NCI-H226 (cell line): ENCODE measurements around the gene IL4R.

ENCODE experiments used
- DNase-seq: peaks from one replicate; pipeline ENCODE4 v3.0.0-alpha.2; 2015

The IL4R gene

DNA sequence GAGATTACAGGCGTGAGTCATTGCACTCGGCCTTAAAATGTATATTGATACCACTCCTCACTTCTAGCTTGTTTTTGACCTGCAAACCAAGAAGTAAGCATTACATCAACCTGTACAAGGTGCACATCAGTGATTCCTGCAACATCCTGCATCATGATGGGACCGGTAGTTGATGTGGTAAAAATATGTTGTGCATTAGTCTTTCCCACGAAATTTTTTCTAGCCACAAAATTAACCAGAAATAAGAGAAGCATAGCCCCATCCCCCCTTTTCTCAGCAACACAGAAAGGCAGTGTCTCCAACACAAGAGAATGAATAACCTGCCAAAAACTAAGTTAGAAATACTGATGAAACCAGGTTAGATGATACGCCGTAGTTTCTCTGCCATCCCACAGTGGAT lies 24.1 kb upstream of the IL4R start:
- DNase-seq = no peak

GRCh38 chr16:27290562-27290961 lies 23.2 kb upstream of the IL4R start:
- no peak for DNase-seq

GRCh38 chr16:27291106-27291505 lies 22.7 kb upstream of the IL4R start:
- DNase-seq = no peak

DNA sequence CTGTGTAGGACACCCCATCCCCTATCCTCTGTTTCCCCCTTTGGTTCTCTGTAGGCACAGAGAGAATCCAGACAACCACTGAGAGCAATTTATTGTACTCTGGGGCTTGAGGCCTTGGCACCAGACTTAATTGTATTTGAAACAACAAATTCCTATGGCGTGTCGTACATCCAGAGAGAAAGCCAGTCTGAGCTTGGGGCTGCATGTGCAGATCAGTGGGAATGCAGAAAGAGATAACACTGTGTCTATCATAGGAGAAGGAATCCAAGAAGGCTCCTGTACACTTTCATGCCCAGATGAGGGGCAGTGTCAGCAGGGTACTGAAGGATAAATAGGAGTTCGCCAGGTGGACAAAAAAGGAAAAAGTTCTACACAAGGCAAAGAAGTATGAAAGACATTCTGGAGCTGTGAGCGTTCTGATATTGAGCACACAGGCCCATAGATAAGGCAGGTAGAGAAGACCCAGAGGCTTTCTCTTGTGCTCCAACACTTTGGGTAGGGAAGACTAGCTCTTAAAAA lies 22.0 kb upstream of the IL4R start:
- DNase-seq = no peak

- no peak for DNase-seq
Measured at GRCh38 chr16:27293343-27293742, 20.4 kb upstream of the IL4R start.

DNA sequence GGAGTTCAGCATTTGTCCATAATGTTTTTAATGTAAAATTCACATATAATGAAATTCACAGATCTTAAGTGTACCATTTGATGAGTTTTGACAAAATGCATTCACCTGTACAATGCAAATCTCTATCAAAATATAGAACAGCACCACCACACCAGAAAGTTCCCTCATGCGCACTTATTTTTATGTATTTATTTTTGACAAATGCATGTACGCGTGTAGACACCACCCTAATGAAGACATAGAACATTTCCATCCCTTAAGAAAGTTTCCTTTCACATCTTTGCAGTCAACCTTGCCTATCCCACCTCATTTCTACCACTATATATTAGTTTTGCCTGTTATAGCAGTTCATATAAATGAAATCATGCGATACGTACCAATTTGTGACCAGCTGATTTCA lies 15.6 kb upstream of the IL4R start:
- no peak for DNase-seq

GRCh38 chr16:27301236-27301861 lies 12.4 kb upstream of the IL4R start:
- DNase-seq = no peak

DNA sequence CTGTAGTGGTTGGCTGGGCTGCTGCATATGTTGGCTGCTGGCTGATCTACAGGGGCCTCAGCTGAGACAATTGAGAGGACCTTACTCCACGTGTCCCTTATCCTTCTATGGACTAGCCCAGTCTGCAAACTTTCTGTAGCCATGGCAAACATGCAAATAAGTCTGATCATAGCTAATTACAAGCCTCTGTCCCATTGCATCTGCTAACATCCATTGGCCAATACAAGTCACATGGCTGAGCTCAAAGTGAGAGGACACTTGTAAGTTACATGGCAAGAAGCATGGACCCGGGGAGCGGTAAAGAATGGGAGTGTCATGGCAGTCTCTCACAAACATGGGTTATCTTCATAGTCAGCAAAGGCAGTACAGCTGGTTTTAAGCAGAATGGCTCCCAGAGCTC lies 11.6 kb upstream of the IL4R start:
- DNase-seq = no peak

DNA sequence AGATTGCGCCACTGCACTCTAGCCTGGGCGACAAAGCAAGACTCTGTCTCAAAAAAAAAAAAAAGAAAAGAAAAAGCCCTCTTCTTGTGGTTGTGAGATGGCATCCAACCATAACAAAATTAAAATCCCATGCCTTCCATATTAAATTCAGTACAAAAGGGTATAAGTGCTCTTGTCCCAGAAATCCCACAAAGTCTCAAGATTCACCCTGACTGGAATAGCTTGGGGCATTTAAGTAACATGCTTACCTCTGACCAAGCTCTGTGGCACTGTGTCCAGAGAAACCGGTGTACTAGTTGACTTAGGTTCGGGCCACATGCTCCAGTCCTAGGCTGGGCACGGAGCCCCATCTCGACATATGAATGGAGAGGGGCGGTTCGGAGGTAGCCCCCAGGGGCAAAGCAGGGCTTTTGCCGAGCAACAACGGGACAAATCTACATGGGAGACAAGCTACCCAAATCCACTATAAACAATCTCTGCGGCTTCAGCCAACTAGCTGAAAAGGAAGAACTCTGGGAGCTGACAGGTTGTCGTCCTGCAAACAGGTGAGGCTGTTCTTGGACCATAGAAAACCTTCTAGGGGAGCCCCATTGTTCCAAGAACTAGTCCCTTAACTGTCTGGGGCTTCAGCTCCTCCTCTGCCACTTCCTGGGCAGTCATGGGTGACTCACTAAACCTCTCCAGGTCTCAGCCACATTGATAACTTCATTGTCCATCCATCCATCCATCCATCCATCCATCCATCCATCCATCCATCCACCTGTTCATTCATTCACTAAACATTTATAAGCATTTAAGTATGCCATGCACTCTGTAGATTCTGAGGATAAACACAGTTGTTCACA lies 10.3 kb upstream of the IL4R start:
- no peak for DNase-seq

DNA sequence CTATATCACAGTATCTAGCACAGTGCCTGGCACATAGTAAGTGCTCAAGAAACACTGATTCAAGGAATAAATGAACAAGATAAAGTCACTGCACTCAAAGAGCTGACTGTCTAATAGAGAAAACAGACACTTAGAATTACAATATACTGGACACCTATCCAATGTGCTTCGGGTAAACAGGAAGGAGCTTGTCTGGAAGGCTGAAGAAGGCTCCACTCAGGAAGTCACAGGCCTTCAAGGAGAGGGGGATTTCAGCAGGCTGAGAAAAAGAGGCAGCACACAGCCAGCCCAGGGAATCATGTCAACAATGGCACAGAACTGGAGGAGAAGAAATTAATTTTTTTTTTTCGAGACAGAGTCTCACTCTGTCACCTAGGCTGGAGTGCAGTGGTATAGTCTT lies 9.7 kb upstream of the IL4R start:
- no peak for DNase-seq

DNA sequence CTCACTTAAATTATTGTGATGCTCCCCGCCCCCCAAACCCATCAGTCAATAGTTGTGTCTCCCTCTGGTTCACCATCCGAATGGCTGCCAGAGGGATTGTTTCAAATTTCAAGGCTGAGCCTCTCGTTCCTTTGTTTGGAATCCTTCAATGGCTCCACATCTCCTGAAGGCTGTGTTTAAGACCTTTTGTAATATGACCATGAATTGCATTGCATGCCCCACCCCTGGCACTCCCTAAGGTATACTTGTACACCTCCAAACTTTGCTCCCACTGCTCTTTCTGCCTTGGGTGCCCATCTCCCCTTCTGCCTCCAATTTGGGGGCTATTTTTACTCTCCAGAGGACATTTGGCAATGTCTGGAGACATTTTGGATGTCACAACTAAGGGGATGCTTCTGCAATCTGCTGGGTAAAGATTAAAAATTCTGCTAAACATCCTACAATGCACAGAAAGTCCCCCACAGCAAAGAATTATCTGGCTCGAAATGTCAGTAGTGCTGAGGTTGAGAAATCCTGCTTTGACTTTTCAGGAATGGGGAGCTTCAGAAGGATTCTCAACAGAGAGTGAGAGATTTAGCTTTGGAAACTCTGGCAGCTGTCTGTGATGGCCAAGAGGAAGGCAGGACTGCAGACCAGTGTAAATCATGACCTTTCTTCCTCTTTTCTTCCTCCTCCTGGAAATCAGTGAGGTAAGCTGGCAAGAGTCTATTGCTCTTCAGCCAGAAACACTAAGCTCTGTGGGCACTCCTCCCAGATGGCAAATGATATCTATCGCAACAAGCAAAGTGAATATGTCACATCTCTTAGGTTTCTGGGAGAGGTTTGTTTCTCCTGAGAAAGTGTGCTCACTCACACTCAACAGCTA lies 8.7 kb upstream of the IL4R start:
- DNase-seq = no peak

GRCh38 chr16:27305839-27306442 lies 7.8 kb upstream of the IL4R start:
- DNase-seq = no peak

- DNase-seq = no peak
Measured at GRCh38 chr16:27308792-27309191, 5.0 kb upstream of the IL4R start.

- no peak for DNase-seq
Measured at GRCh38 chr16:27310576-27311447, 3.0 kb upstream of the IL4R start.

- DNase-seq = no peak
Measured at GRCh38 chr16:27311448-27311830, 2.3 kb upstream of the IL4R start.

DNA sequence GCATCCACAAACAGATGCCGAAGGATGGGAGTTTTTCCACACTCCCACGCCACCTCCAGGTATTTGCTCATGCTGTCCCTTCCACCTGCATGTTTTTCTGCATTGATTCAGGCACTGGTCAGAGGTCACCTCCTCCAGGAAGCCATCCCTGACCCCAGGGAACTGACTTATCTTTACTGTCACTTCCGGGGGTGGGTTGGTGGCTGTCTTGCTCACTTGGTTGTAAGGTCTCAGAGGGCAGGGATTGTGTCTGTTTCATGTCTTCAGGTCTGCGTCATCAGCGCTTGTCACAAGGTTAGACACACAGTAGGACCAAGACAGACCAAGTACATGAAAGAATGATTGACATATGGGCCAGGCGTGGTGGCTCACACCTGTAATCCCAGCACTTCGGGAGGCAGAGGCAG lies 1.9 kb upstream of the IL4R start:
- DNase-seq = no peak

GRCh38 chr16:27312580-27313421 lies 973 bp upstream of the IL4R start:
- DNase-seq = no peak

DNA sequence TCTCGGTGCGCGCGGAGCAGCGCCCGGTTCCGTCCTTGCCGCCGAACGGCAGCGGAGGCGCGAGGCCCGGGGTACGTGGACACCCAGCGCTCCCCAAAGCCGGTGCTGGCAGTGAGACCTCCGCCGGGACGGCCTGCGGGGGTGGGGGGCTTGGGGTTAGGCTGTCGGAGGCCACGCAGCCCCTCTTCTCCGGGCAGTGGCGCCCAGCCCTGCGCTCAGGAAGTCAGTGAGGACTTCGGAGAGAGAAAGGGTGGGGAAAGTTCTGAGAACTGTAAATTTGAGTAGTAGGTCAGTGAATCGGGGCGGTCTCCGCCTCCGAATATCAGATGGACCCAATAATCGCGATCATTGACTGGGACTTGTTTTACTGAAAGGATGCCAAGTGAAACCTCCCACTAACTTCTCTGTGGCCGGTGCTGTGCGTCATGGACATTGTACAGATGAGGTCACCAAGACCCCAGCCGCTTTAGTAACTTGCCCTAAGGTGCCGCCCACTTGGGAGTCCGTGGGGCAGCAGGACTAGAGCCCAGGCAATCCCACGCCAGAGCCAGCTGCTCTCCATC lies 468 bp downstream of the IL4R start:
- DNase-seq = peak; percentile 51

GRCh38 chr16:27314986-27315332 lies 1.2 kb downstream of the IL4R start:
- DNase-seq = no peak

DNA sequence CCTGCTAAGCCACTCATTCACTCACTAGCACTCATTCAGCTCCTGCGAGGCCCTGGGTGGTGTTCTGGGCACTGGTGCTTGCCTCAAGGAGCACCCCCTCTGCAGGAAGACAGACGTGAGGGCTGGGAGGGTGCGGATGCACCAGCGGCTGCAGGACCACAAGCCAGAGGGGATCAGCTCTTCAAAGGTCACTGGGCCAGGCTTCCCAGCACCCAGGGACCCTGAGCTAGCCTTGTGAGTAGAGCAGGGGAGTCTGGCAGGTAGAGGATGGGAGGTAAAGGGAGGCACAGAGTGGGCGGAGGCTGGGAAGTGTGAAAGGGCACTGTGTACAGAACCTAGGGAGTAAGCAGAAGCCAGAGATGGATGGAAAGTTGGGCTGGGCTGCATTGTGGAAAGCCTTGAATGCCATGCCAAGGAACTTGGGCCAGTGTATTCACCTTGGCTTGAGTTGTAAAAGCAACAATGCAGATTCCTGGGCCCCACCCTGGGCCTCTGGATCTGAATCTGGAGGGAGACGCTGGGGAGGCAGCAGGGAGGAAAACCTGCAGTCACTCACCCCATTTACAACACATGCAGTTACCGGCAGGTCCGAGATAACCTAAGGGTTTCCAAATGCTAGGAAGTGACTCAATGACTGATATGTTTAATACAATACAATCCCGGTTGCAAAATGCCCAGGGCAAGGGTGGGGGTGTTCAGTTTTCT lies 1.7 kb downstream of the IL4R start:
- DNase-seq = peak; percentile 91
